OCI-LY7 (cell line): ENCODE measurements around the gene SLC44A5.

Experiments
- CTCF ChIP-seq: fragments of 200-600 bp; sonication (generic); conservative IDR thresholded peaks from 2 replicates; pipeline ENCODE4 v1.5.1; 2014; ENCODE audit warnings: mild to moderate bottlenecking, antibody characterized with exemption, low read length, moderate library complexity, mixed read lengths
- EZH2phosphoT487 ChIP-seq: fragments of 200-600 bp; sonication (generic); IDR thresholded peaks from 2 replicates; pipeline ENCODE4 v1.6.1; 2018; ENCODE audit warnings: low read depth, borderline replicate concordance, mild to moderate bottlenecking, mixed run types, antibody characterized with exemption, low read length, moderate library complexity, mixed read lengths

DNA sequence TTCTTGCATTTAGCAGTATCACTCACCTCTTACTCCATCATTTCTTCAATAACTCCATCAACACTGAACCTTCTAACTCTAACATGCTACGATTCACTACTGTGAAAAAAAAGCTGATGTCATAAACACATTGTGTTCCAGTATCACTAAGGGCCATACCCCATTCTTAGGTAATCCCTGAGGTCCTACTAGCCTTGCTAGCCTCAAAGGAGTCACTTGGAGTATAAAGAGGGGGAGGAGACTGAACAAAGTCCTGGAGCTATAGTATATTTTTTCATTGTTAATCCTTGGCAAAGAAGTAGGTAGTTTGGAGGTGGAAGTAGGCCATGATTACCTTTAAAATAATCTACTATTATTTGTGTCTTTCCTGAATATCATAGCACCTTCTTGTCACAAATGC lies at the start of gene SLC44A5:
- no peak for TF ChIP-seq CTCF
- no peak for TF ChIP-seq EZH2phosphoT487
